Hepatocyte (in vitro differentiated cells): ENCODE data around the gene LY6G5C.

Source experiments
- CTCF ChIP-seq: fragments of 200-600 bp; sonication (generic); IDR thresholded peaks from 2 replicates; pipeline ENCODE4 v1.5.1; 2016; ENCODE audit warnings: antibody characterized with exemption, mild to moderate bottlenecking; ENCODE audit not compliant: poor library complexity
- EZH2phosphoT487 ChIP-seq: fragments of 200-600 bp; sonication (generic); IDR thresholded peaks from one replicate; pipeline ENCODE4 v1.6.1; 2018; ENCODE audit warnings: antibody characterized with exemption, mild to moderate bottlenecking, low read depth, moderate library complexity; ENCODE audit not compliant: unreplicated experiment, severe bottlenecking

GRCh38 chr6:31723245-31723979, 42.5 kb upstream of the LY6G5C start, which contains the start of gene MPIG6B:
- TF ChIP-seq CTCF (no peak), EZH2phosphoT487 (no peak)
